ENCODE measurements around the gene MMP27.

The MMP27 gene

DNA sequence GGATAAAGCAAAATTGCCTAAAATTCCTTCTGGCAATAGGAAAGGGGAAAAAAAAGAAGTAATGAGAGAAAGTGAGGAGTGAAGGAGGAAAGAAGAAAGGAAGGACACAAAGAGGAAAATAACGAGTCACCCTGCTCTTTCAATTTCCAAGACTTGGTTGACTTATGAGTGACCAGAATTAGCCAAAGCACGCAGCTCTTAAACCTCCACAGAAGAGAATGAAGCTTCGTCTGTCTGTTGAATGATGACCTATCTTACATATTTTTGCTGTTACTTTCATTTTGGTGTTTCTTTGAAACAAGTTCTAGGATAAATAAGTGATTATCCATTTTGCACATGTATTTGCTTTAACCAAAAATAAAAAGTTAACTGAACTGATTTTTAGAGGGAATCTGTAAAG lies 728 bp downstream of the MMP27 start:
- TF ChIP-seq, protein P1, sequence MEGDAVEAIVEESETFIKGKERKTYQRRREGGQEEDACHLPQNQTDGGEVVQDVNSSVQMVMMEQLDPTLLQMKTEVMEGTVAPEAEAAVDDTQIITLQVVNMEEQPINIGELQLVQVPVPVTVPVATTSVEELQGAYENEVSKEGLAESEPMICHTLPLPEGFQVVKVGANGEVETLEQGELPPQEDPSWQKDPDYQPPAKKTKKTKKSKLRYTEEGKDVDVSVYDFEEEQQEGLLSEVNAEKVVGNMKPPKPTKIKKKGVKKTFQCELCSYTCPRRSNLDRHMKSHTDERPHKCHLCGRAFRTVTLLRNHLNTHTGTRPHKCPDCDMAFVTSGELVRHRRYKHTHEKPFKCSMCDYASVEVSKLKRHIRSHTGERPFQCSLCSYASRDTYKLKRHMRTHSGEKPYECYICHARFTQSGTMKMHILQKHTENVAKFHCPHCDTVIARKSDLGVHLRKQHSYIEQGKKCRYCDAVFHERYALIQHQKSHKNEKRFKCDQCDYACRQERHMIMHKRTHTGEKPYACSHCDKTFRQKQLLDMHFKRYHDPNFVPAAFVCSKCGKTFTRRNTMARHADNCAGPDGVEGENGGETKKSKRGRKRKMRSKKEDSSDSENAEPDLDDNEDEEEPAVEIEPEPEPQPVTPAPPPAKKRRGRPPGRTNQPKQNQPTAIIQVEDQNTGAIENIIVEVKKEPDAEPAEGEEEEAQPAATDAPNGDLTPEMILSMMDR (IDR thresholded peaks at IDR 0.05; ENCODE audit: control insufficient read depth, insufficient read depth, low read depth, low read length, missing control alignments): no peak
- no peak overlapping the region for H3K4me3 ChIP-seq (ENCODE audit: control insufficient read depth, low read depth, low read length)
- no peak for DNase-seq (ENCODE audit: low read depth)

DNA sequence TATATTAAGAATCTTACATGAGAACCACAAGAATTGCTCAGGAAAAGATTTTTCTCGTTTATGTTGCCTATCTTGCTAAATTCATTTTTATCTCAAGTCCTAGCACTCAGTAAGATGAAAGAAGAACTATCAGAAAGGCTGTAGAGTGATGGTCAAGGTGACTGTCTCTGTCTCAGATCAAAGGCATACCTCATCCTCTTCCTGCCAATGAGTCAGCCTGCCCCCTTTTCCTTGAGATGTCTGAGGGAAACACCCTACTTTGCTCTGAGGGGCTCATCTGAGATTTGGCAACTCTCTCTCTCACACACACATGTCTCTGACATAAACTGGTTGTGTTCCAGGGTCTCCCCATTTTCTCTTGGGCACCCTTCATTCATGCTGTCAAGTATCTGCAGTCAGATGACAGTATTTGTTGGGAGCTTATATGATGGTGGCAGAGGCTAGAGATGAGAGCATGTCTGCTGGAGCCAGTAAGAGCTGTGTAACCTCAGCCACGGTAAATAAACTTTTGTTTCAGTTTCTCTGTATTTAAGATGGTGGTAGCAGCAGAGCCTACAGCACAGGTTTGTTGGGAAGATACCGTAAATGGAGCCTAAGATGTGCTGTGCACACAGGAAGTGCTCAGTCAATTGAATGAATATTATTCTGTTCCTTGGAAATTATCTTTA lies 1.6 kb downstream of the MMP27 start:
- no peak for DNase-seq (ENCODE audit: low read depth)
- TF ChIP-seq, protein P1 (IDR thresholded peaks at IDR 0.05; ENCODE audit: control insufficient read depth, insufficient read depth, low read depth, low read length, missing control alignments): no peak
- H3K4me3 ChIP-seq (ENCODE audit: control insufficient read depth, low read depth, low read length): no peak overlapping the region

DNA sequence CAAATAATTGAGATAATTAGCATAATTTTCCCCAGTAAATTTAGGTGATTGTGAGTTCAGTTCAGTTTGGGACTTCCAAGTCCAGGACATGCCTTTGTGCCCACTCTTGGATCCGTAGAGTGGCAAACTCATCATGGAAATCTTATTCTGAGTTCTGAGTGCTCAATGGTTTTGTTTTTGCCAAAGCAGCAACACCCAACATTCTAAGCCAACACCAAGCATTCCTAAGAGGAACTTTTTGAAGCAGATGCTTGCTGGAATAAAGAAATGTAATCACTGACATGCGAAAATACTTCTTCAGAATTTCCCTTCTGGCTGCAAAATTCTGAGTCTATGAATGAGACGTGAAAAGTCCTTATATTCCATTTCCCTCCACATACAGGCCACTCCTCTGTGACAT lies 10.4 kb downstream of the MMP27 start:
- TF ChIP-seq, protein P1 (IDR thresholded peaks at IDR 0.05; ENCODE audit: control insufficient read depth, insufficient read depth, low read depth, low read length, missing control alignments): no peak
- no peak for DNase-seq (ENCODE audit: low read depth)
- H3K4me3 ChIP-seq (ENCODE audit: control insufficient read depth, low read depth, low read length): no peak overlapping the region

DNA sequence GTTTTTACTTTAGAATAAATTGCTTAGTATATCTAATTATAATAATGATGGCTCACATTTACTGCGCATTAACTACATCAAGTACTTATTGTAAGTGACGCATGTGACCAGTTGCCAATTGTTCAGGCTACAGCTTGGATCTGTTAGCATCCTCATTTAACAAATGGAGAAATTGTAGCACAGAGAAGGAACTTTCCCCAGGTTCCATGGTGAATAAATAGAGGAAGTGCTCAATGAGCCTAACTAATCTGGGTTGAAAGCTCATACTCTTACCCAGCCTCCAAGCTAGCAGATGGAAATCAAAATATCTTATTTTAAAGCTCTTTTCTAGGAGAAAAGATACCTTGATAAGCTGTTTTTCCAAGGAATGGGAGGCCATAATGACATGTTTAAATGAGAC lies 19.8 kb downstream of the MMP27 start:
- no peak for DNase-seq (ENCODE audit: low read depth)
- no peak overlapping the region for H3K4me3 ChIP-seq (ENCODE audit: control insufficient read depth, low read depth, low read length)
- TF ChIP-seq, protein P1 (IDR thresholded peaks at IDR 0.05; ENCODE audit: control insufficient read depth, insufficient read depth, low read depth, low read length, missing control alignments): no peak

DNA sequence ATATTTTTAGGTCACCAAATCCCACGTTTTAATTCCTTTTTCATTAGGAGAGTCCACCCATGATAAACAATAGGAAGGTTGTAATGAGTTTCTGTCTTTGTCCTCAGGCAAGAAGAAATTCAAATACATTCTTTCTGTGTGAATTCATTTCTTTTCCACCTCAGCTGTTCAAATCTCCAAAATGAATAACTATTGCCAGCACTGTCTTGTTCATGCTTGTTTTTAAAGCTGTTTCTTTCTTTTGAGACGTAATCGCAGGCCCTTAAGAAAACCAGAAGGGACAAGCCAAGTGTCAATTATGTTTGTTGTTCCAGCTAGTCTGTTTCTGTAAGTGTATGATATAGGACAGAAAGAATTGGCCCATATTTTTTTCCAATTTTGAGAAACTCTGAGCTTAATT lies 20.2 kb downstream of the MMP27 start:
- H3K4me3 ChIP-seq (ENCODE audit: control insufficient read depth, low read depth, low read length): no peak overlapping the region
- TF ChIP-seq, protein P1 (IDR thresholded peaks at IDR 0.05; ENCODE audit: control insufficient read depth, insufficient read depth, low read depth, low read length, missing control alignments): no peak
- DNase-seq (ENCODE audit: low read depth): no peak

DNA sequence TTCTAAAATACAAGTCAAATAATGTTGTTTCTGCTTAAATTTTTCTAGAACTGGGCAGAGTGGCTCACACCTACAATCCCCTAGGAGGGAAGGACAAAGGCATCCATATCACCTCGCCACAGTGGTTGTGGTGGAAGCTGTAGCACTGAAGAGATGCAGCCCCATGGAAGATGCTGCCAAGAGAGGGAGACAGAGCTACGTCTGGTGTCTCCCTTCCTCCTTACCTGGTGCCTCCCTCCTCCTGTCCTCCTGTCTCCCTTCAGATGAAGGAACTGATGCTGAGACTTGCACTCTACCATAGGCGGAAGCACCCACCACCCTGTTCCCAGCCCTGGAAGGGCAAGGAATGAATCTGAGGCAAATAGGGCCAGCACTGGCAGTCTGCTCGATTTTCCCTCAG lies 22.3 kb downstream of the MMP27 start:
- TF ChIP-seq, protein P1 (IDR thresholded peaks at IDR 0.05; ENCODE audit: control insufficient read depth, insufficient read depth, low read depth, low read length, missing control alignments): no peak
- no peak overlapping the region for H3K4me3 ChIP-seq (ENCODE audit: control insufficient read depth, low read depth, low read length)
- no peak for DNase-seq (ENCODE audit: low read depth)
